ENCODE results near the gene DPM2.

DNA sequence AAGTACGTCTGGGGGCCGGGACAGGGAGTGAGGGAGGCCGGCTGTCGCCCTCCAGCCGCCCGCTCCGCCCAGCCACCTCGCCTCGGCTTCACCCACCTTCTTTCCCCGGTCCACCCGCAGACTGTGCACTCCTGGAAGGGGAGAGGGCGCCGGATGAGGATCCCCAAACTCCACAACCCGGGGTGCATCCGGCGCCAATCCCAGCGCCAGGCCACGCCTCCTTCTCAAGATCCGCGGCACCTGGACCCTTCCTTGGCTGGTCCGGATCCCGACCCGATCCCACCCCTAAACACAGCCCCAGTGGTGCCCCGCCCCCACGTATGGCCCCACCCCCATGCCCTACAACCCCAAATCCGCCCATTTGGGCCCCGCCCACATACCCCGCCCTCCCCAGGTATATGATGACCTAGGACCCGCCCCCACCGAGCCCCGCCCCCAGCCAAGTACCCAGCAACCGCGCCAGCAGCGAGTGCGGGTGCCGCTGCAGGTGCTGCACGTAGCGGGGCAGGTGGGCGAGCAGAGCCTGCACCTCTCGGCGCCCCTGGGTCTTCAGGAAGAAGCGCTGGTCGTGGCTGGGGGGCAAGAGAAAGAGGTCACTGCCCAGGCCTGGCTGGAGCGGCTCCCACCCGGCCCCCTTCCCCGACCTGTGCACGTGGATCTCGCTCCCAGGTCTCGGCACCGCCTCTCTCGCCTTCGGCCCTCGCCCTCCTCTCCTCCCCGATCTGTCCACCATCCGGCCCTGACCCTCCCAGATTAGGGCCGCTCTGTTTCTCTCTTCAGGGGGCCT, 10.3 kb downstream of the DPM2 start:
- TF ChIP-seq, protein P1, sequence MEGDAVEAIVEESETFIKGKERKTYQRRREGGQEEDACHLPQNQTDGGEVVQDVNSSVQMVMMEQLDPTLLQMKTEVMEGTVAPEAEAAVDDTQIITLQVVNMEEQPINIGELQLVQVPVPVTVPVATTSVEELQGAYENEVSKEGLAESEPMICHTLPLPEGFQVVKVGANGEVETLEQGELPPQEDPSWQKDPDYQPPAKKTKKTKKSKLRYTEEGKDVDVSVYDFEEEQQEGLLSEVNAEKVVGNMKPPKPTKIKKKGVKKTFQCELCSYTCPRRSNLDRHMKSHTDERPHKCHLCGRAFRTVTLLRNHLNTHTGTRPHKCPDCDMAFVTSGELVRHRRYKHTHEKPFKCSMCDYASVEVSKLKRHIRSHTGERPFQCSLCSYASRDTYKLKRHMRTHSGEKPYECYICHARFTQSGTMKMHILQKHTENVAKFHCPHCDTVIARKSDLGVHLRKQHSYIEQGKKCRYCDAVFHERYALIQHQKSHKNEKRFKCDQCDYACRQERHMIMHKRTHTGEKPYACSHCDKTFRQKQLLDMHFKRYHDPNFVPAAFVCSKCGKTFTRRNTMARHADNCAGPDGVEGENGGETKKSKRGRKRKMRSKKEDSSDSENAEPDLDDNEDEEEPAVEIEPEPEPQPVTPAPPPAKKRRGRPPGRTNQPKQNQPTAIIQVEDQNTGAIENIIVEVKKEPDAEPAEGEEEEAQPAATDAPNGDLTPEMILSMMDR (IDR thresholded peaks at IDR 0.05; ENCODE audit: insufficient read depth, low read depth, low read length): no peak
- no peak for TF ChIP-seq EZH2 (IDR thresholded peaks at IDR 0.05; ENCODE audit: insufficient read depth, low read length)
